NCI-H460 (cell line): ENCODE measurements around the gene RBMS1. TPM values are rescaled to one million over a fixed set of nuclear protein-coding genes. Genes with fewer than 3 reads are reported as not detected.

Experiments used
- DNase-seq: peaks from one replicate; pipeline ENCODE4 v3.0.0-alpha.2; 2016; ENCODE audit warnings: low read depth; ENCODE audit errors: extremely low read depth
- total RNA-seq: library from RNA; depleted of rRNA; stranded (reverse); fragments of >200 nt; shearing (Covaris generic); gene quantifications from 2 replicates; pipeline ENCODE4 v1.2.3, GENCODE V29; 2014

RBMS1 gene
- total RNA-seq, 1 experiment from 2014 or later = 45.9 TPM

DNA sequence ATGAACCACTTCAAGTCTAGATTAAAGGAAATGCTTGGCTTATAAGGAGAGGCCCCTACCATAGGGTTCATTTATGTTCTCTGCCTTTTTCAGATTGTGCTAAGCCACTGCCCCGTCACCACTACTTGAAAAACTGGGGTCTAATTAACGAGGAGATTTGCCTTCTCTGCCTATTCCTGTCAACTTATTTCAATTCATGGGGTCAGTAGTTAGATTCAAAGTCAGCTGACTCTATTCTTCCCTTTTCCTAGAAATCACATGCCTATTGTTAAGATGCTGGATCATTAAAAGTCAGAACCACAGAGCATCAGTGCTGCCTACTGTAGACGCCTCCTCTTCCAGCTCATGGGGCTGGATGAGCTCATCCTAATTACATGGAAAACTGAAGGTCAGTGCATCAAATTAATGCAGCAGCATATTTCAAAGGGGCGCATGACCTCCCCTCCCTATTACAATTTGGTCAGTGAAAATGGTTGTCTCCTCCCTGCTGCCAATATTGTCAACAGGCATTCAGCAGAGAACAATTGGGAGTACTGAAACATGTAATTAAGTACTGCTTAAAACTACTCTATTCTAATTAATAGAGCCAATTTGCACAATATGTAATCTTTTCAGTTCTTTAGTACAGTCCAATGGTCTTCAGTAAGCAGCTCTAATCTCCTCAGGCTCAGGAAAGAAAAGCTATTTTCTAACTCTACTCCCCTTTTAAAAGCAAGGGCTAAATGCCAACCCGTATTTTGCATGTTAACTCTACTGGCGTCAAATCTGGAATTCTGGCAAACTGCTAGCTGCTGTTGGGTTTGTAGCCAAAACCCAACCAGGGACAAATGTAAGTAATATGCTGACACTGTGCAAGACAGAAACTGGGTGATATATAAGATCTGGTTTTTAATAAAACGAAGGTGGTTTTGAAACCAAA, 176.2 kb downstream of the RBMS1 start:
- DNase-seq = no peak

DNA sequence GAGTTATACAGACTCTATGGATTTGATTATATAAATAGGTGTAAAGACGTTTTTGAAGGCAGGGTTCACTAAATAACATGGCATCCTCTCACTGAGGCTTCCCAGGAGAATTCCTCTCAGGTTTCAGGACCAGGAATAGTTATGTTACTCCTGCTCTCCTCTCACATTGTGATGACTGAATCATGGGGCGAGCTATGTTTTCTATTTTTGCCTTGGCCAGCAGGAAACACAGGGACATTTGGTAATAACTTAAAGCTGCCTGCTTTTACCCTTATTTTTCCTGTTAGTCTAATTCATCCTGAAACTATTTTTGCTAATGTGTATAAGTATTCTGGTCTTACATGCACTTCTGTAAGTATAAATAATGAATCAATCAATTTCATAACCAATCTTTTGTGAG, 178.3 kb downstream of the RBMS1 start:
- no peak for DNase-seq

DNA sequence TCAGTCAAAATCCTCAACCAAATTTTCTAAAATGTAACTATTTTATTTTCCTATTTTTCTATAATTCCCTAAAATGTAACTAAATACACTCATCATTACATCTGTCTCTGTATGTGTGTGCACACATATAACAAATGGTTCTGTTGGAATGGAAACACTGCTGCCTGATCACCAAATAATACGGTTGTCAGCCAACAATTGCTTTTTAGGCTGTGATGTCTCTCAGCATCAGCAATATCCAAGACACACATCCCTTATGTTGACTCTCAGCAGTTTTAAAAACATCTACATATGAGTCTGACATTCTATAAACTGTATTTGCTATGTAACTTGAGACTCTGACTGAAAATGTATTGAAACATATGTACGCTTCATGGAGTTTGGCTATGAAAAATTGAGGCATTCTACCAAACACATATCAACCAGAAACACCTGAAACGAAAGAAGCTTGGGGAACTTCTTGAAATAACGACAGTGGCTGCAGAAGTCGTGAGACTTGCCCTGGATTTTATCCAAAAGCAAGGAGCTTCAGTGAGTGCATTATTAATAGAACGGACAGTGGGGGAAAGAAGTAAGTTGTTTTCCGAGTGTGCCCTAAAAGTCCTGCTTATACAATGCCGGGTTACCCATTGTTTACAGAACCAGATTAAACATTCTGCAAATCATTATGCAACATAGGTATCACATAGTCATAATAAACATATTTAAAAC, 183.3 kb downstream of the RBMS1 start:
- no peak for DNase-seq

DNA sequence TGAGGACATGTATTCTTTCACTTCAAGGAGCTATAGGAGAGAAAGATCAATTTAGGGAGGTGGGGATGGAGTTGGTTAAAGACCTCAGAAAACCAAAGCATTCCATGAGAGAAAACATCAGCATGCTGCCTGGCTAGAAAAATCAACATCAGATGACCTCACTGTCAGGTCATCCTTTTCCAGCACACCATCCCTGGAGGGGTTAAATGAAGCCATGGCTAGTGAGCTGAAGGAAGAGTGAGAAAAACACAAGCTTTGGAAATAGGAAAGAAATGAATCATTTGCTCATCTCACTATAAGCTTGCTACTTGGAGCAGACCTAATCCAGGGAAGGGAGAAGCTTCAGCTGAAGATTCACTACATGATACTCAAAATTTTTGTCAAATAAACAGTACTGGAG, 184.0 kb downstream of the RBMS1 start:
- no peak for DNase-seq

DNA sequence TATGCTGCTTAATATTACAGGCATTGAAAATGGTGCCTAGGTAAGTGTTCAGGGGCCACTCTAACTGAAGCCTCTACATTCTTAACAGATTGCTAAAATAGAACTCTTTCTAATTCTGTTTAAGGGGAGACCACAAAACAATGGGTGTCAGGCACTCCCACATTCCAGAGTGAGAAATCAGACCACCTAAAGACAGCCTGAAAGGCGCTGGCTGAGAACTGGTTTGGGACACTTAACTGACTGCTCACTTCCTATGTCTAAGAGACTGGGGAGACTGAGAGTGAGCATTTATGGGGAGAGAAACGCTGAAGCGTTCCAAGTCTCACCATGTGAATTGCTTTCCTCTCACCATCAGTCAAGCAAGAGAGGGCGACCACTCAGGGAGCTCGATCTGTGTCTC, 184.7 kb downstream of the RBMS1 start:
- no peak for DNase-seq

DNA sequence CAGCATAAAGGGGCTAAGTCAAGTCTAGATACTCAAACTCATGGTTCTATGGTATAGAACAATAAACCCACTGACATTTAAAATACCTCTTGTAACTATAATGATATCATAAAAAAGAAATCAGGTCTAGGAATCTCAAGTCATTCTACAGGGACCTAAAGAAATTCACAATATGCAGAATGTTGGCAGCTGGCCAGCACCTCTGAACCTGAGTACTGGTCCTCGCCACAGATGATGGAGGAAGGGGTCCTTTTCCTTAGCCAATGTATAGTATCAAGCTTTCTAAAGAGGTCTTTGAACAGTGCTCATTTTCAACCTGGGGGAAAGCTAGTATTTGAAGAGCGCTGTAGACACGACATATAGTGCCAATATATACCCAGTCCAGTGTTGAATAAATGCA, 185.1 kb downstream of the RBMS1 start:
- DNase-seq = no peak

DNA sequence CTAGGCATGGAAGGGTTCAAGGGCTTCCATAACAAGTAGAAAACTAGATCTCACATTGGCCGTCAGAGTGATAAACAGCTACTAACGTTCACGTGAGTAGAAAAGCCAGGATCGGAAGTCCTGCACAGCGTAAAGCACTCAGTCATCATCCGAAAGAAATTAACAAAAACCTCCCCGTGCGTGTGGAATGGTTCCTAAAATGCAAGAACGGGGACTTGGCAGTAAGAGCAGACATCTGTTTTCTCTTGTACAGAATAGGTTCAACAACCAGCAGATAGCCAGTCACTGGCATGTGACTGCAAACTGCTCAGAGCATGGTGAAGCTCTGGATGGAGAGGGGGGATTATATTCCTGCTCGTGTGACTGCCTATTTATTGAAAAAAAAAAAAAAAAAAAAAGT, 186.6 kb downstream of the RBMS1 start:
- no peak for DNase-seq

DNA sequence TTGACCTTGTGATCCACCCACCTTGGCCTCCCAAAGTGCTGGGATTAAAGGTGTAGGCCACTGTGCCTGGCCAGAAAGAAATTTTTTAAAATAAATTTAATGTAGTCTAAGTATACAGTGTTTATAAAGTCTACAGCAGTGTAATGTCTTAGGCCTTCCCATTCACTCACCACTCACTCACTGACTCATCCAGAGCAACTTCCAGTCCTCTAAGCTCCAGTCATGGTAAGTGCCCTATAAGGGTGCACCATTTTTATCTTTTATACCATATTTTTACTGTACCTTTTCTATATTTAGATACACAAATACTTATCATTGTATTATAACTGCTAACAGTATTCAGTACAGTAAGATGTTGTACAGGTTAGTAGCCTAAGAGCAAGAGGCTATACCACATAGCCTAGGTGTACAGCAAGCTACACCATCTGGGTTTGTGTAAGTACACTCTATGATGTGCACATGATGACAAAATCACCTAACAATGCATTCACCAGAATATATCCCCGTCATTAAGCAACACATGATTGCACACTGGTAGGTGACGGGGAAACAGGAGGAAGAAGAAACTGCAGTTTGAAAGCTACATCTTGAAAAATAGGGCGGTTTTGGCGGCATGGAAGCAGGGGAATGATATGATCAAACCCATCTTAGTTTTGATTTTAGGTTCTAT, 188.4 kb downstream of the RBMS1 start:
- no peak for DNase-seq

DNA sequence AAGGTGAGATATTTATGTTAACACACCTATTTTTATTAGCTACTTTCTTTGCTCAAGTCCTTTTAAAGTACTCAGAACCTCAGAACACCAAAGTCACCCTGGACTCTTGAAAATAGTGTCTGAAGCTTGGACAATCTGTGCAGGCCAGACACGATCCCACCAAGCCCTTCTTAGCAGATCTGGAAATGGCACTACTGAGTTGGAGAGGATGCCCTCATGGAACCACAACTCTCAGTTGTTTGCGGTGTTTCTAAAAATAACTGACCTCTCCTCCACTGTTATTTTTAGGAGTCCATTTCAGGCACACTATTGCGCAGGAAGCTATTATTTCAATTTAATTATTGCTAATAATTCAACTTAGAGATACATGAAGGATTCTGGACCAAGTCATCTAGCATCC, 190.1 kb downstream of the RBMS1 start:
- DNase-seq = no peak

DNA sequence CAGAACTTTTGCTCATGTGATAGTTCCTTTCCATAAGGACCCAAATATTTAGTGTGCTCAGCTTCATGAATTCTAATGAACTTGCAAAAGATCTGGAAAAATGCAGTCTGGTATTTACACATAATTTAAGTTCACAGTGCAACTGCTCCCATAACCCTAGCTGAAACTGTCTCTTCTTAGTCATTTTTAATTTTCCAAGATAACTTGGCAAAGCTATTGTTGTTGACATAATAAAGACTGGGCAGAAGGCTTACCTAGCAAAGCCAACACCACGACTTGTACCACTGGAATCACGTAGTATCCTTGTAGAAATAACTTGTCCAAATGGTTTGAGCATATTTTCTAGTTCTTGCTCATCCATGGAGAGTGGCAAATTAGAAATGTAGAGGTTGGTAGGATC, 190.5 kb downstream of the RBMS1 start:
- no peak for DNase-seq

DNA sequence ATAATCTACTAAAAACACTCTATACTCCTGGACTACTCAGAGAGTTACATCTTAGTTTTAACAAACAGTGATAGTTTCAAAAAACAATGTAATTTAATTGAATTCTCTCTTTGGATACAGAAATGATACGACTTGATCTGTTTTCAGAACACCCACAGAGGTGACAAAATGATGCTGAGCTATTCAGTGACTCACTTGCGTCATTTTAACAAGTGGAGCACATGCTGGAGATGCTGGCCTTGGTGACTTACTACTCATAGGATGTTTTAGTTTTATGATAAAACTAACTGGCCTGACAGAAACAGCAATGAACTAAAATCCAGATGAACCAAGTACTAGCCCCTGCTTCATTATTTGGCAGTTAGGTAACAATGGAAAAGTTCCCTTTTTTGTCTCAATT, 192.2 kb downstream of the RBMS1 start:
- DNase-seq = no peak

DNA sequence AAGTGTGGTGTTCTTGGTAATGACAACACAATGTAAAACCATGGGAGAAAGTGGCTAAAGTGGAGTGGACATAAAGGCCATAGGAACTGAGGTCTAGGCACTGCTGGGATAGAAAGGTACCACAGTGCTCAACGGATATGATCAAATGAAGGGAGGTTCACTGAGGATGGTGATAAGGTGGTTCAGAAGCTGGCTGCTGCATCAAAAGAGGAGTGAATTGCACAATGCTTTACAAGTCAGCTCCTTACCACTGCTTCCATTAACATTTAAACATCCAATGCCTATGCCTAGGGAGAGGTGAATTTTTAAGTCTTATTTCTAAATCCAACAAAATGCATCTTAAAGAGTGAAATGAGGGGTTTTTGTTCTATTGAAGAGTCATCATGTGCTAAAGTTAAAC, 193.4 kb downstream of the RBMS1 start:
- no peak for DNase-seq

DNA sequence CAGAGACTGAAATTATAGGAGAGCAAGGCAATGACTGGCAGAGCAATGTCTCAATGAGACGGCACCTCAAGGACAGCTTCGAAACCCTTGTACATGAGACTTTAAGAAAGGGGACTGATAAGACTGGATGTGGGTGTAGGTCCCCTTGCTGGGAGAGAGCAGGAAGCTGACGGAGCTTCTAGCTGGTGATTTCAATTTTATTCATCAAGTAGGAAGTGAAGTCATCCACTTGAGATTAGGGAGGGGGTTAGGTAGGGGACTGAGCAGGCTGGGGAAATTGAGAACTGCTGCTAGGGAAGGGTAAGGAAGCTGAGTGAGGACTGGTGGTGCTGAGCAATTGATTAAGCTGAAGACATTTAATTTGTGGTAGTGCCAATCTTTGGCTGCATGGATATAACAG, 194.1 kb downstream of the RBMS1 start:
- no peak for DNase-seq

DNA sequence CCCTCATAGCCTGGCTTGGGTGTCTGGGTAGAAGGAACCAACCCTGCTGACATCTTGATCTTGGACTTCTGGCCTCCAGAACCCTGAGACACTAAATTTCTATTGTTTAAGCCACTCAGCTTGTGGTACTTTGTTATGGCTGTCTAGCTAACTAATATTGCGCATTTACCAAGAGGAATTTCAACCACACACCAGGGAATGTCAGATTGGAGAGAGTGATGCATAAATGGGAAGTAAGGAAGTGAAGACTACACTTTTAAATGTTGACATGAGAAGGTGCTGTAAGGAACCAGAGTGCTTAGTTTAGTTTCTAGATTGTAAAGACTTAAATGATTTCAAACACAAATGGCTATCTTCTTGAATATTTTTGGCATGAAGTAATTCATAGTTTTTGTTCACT, 194.6 kb downstream of the RBMS1 start:
- no peak for DNase-seq

DNA sequence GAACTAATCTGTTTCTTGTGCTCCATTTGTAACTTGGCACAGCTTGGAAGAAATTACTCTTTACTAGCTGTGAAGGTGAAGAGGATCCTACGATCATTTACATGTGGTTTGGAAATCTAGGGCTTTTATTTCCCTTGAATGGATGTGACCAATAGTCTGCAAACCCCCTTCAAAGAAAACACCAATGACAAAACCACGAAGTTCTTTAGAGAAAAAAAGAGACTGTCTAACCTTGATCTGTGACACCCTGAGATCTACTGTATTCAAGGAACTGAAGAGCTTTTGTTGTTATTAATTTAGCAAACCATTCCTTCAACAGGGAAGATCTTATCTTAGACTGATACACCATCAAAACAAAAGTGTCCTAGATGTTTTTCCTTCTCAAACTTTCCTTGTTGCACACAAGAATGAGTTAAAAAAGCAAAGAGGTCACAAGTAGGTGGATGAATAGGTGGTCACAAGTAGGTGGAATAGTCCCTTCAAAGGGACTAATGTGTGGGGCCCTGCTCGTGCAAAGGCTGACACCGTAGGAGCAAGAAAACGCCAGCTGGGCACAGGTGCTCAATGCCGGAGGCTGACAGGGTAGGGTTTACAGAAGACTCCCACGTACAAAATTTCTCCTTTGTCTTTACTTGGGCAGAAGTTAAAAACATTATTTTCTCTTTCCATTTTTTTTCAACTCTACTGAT, 197.9 kb downstream of the RBMS1 start:
- DNase-seq = no peak

DNA sequence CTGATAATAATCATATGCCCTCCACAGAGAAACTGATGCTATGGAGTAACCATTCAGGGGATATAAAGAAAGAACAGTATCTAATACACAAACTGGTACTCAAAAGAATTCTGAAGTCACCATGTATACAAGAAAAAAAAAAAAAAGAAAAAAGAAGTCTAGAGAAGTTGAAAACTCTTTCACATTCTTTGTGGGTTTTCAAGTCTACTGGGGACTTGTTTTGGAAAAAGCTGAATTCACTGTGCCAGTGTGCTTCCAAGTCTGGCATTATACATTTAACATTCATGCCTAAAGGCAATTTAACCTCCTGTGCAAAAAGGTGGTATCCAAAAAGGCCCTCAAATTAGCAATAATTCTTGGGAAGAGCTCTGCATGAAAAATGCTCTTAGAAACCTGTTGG, 198.7 kb downstream of the RBMS1 start:
- no peak for DNase-seq

DNA sequence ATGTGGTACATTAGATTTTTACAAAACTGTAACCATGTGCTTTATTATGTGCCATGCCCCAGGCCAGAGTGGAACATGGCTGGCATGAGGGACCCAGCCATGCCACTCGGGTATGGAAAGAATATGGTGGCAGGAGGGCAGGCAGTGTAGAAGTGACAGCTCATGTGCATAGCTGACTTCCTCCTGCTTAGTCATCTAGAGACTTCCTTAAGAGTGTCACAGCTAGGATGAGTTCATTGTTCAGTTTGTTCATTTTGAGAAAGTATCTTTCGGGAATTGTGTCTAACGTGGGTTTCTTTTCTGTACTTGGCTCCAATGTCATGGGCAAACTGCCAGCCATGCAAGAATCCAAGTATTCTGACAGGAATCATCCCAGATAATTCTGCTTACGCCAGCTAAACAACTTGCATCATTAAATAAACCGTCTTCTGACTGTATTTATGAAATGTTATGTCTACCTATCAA, 199.2 kb downstream of the RBMS1 start:
- DNase-seq = no peak

DNA sequence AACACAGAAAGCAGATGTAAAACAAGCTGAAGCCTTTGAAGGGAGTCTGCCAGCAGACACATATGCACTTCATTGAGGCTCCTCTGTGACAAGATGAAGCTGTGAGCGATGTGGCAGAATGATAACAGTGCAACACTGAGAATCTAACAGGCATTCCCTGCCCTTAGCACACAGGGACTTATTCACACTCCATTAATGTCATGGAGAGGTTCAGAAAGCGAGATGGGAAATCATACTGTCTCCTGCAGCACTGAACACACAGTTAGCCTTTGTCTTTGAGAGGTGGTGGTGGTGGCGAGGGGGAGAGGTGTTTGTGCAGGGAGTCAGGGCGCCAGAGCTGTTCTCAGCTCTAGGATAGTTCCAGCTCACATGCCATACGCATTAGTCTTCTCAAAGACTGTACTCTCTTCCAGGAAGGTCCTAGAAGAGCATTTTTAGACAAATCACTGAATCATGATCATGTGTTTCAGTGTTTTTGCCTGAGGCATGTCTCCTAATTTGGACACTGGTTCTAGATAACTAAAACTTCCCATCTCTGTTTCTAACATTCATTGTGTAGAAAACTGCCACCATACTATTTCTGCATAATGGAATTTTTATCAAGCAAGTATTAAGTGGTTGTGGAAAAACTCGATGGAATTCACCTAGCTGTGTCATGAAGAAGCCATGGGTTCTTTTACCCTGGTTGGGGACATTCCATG, 200.1 kb downstream of the RBMS1 start:
- no peak for DNase-seq

DNA sequence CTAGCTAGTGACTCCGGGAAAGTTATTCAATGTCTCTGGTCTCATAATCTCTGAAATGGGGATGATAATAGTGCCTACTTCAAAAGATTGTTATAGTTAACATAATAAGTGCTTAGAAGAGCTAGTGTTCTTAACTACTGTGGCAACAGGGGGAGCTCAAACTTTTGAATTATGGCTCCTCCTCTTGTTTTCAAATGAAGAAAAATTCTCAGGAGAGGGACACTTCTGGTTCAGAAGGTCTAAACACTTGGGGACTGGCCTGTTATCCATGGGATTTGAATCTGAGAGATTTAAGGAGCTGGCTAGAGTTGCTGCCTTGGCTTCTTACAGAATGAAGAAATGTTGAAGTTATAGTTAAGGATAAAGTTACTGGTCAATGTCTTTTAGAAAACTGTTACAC, 201.4 kb downstream of the RBMS1 start:
- DNase-seq = no peak

DNA sequence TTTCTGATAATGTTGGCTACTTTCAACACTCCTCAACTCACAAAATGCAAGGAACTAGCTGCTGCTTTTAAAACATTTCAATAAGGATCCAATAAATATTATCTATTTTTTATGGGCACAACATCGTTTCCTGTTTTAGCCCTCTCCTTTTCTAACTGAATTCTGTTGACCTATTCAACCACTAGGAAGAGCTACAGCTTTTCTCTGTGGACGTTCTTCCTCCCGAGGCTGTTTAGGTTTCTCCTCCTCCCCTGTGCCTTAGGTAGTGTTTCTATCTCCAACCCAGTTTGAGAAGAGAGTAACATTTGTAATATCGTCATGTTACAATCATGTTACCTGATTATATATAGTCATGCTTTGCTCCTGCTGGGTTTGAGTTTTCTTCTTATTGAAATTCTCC, 202.2 kb downstream of the RBMS1 start:
- DNase-seq = no peak
